Breast epithelium (tissue), 4 donors: ENCODE data around the gene P2RY10. TPM values are rescaled to one million over a fixed set of nuclear protein-coding genes. Genes with fewer than 3 reads are reported as not detected.

Source experiments
- DNase-seq, 2 donors: peaks; one replicate each; pipeline ENCODE4 v3.0.0-alpha.2; 2019; ENCODE audit warnings: low spot score in 2 of 2
- H3K27ac ChIP-seq, 2 donors: fragments of 200-600 bp; sonication (generic) in 1 of 2; one replicate each; pipeline ENCODE4 v1.5.1; 2016 to 2019; ENCODE audit warnings: mild to moderate bottlenecking in 1 of 2
- H3K27me3 ChIP-seq, 2 donors: fragments of 200-600 bp; sonication (generic) in 1 of 2; one replicate each; pipeline versions ENCODE4 v1.5.1 to v1.6.0; 2017 to 2019; ENCODE audit warnings: control low read depth in 1 of 2, mild to moderate bottlenecking in 1 of 2
- H3K36me3 ChIP-seq: fragments of 200-600 bp; one replicate; pipeline ENCODE4 v1.5.1; 2019
- H3K4me1 ChIP-seq, 2 donors: fragments of 200-600 bp; sonication (generic); one replicate each; pipeline ENCODE4 v1.5.1; 2016 to 2019; ENCODE audit warnings: control low read depth in 1 of 2
- H3K4me3 ChIP-seq, 3 donors: fragments of 200-600 bp; sonication (generic); 1 replicate in 2 of 3; 2 replicates in 1 of 3; pipeline ENCODE4 v1.5.1; 2016 to 2019; ENCODE audit warnings: mild to moderate bottlenecking in 3 of 3, moderate library complexity in 2 of 3
- H3K9me3 ChIP-seq, 2 donors: fragments of 200-600 bp; sonication (generic) in 1 of 2; one replicate each; pipeline ENCODE4 v1.5.1; 2016 to 2019; ENCODE audit warnings: control low read depth in 1 of 2
- CTCF ChIP-seq, 3 donors: fragments of 450-650 bp; IDR thresholded peaks; one replicate each; pipeline ENCODE4 v1.5.1; 2016 to 2017; ENCODE audit warnings: antibody characterized with exemption in 3 of 3, mild to moderate bottlenecking in 3 of 3, moderate library complexity in 3 of 3
- POLR2A ChIP-seq: fragments of 450-650 bp; IDR thresholded peaks from one replicate; pipeline ENCODE4 v1.6.1; 2016; ENCODE audit warnings: antibody characterized with exemption, mild to moderate bottlenecking, moderate library complexity
- POLR2AphosphoS5 ChIP-seq, 3 donors: sonication (generic); formaldehyde crosslinking; IDR thresholded peaks; one replicate each; pipeline ENCODE4 v1.6.1; 2017; ENCODE audit warnings: antibody characterized with exemption in 3 of 3
- intact Hi-C: fragments of 100-400 bp; cut with DNase I; formaldehyde crosslinking; loops from one replicate; pipeline ENCODE4 v1.15.1; 2023; ENCODE audit warnings: low total_unique reads
- total RNA-seq, 3 donors: library from RNA; depleted of rRNA; stranded (reverse); fragments of >200 nt; gene quantifications; one replicate each; pipeline ENCODE4 v1.1.0, GENCODE V29; 2016

Gene P2RY10
- total RNA-seq, 3 donors from 2014 or later: 0.80 to 2.2 (median 0.98) TPM

- no peaks in the 10 kb centered on the region for H3K4me1 ChIP-seq
- H3K4me3 ChIP-seq: no peak overlapping the region
- intact Hi-C loops: no loop called here
- DNase-seq: no peak
- peaks cover 0 to 18% of the 10 kb centered on the region in 2 donors for H3K27me3 ChIP-seq
- H3K27ac ChIP-seq: no peak overlapping the region
- H3K9me3 ChIP-seq: no peaks in the 10 kb centered on the region
- no peak for TF ChIP-seq POLR2A
- no peak for TF ChIP-seq POLR2AphosphoS5 (IDR thresholded peaks at IDR 0.05)
- TF ChIP-seq CTCF (IDR thresholded peaks at IDR 0.05): no peak
- no peaks in the 10 kb centered on the region for H3K36me3 ChIP-seq
Observed at GRCh38 chrX:78944351-78944750, 840 bp upstream of the P2RY10 start.

GRCh38 chrX:78946178-78946931, 1.2 kb downstream of the P2RY10 start:
- no peaks in the 10 kb centered on the region for H3K4me1 ChIP-seq
- no peak for TF ChIP-seq CTCF (IDR thresholded peaks at IDR 0.05)
- no peak overlapping the region for H3K4me3 ChIP-seq
- intact Hi-C loops: no loop called here
- H3K27ac ChIP-seq: no peak overlapping the region
- DNase-seq: no peak
- no peaks in the 10 kb centered on the region for H3K36me3 ChIP-seq
- H3K9me3 ChIP-seq: no peaks in the 10 kb centered on the region
- H3K27me3 ChIP-seq: peaks cover 0 to 21% of the 10 kb centered on the region in 2 donors

- intact Hi-C loops: no loop called here
- Histone ChIP-seq H3K27ac (no peak overlapping the region), H3K4me3 (no peak overlapping the region), H3K4me1 (no peaks in the 10 kb centered on the region), H3K36me3 (no peaks in the 10 kb centered on the region), H3K9me3 (no peaks in the 10 kb centered on the region), H3K27me3 (peaks cover 0 to 16% of the 10 kb centered on the region in 2 donors)
- TF ChIP-seq POLR2A (no peak), POLR2AphosphoS5 (IDR thresholded peaks at IDR 0.05) (no peak), CTCF (IDR thresholded peaks at IDR 0.05) (no peak)
- no peak for DNase-seq
Observed at GRCh38 chrX:78950009-78950835, 5.0 kb downstream of the P2RY10 start.

GRCh38 chrX:78957049-78957767, 12.0 kb downstream of the P2RY10 start:
- Histone ChIP-seq H3K9me3 (no peaks in the 10 kb centered on the region), H3K4me1 (no peaks in the 10 kb centered on the region), H3K36me3 (no peaks in the 10 kb centered on the region), H3K4me3 (no peak overlapping the region), H3K27me3 (no peaks in the 10 kb centered on the region), H3K27ac (no peak overlapping the region)
- no peak for TF ChIP-seq CTCF (IDR thresholded peaks at IDR 0.05)
- intact Hi-C loops: no loop called here
- DNase-seq: no peak

- no peak overlapping the region for H3K27ac ChIP-seq
- no peaks in the 10 kb centered on the region for H3K9me3 ChIP-seq
- no peak overlapping the region for H3K4me3 ChIP-seq
- H3K4me1 ChIP-seq: no peaks in the 10 kb centered on the region
- DNase-seq: no peak
- intact Hi-C loops: no loop called here
- no peaks in the 10 kb centered on the region for H3K27me3 ChIP-seq
- no peaks in the 10 kb centered on the region for H3K36me3 ChIP-seq
- TF ChIP-seq POLR2AphosphoS5 (IDR thresholded peaks at IDR 0.05) (no peak), POLR2A (no peak)
Observed at GRCh38 chrX:78957768-78958130, 12.6 kb downstream of the P2RY10 start.
